ENCODE results near the gene KIAA1328. TPM values are rescaled to one million over a fixed set of nuclear protein-coding genes. Genes with fewer than 3 reads are reported as not detected.

KIAA1328 gene
- polyA plus RNA-seq, 1 donor from 2014 or later, result 8.5 TPM

DNA sequence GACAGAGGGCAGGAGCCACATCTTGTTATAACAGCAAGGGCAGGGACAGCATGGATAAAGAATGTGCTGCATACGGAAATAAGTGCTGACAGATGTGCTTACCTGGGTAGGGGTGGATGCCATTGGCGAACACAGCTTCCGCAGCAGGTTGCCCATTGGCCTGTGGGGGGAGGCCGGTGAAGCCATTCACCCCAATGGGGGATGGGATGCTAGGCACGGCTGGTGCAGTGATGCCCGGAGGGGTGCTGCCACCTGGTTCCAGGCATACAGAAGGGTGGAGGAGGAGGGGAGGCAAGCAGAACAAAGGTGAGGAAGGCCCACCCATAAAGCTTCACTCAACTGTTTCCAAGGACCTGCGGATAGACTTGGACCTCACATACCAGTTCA, 441.7 kb downstream of the KIAA1328 start:
- no peaks in the 10 kb centered on the region for H3K9me2 ChIP-seq (ENCODE audit: insufficient read depth, low read length)
- H3F3A ChIP-seq (ENCODE audit: insufficient read depth, low read length, poor library complexity, severe bottlenecking), result no peaks in the 10 kb centered on the region
- TF ChIP-seq RAD21 (conservative IDR thresholded peaks at IDR 0.05) (no peak), SMC3 (conservative IDR thresholded peaks at IDR 0.05; ENCODE audit: poor library complexity) (no peak), REST (IDR thresholded peaks at IDR 0.05; ENCODE audit: borderline replicate concordance) (no peak), TAF1 (IDR thresholded peaks at IDR 0.05; ENCODE audit: low read depth) (no peak), EZH2 (IDR thresholded peaks at IDR 0.05; ENCODE audit: borderline replicate concordance, insufficient read depth, low read length, poor library complexity, severe bottlenecking) (no peak), MXI1 (conservative IDR thresholded peaks at IDR 0.05; ENCODE audit: poor library complexity, severe bottlenecking) (no peak), POLR2AphosphoS5 (IDR thresholded peaks at IDR 0.05) (no peak)
- peaks cover 22% of the 10 kb centered on the region for H3K36me3 ChIP-seq (ENCODE audit: insufficient read depth, low read length)
- no peaks in the 10 kb centered on the region for H3K9me3 ChIP-seq (ENCODE audit: low read length)
- H3K27ac ChIP-seq (ENCODE audit: low read length), result no peak overlapping the region
- H3K4me3 ChIP-seq (ENCODE audit: low read length), result no peak overlapping the region
- H3K9ac ChIP-seq (ENCODE audit: low read length), result no peak overlapping the region
- no peaks in the 10 kb centered on the region for H4K20me1 ChIP-seq (ENCODE audit: insufficient read depth)
- no peak overlapping the region for H2AFZ ChIP-seq (ENCODE audit: low read depth, low read length)
- H3K4me2 ChIP-seq (ENCODE audit: low read length), result no peak overlapping the region
- H3K27me3 ChIP-seq (ENCODE audit: insufficient read depth, low read depth, low read length), result no peaks in the 10 kb centered on the region
- no peaks in the 10 kb centered on the region for H3K79me2 ChIP-seq (replicated peaks; ENCODE audit: insufficient read depth, low read length)

GRCh38 chr18:37272226-37272625, 443.3 kb downstream of the KIAA1328 start:
- Histone ChIP-seq H2AFZ (ENCODE audit: low read depth, low read length) (no peak overlapping the region), H3K27me3 (ENCODE audit: insufficient read depth, low read depth, low read length) (no peaks in the 10 kb centered on the region), H3K27ac (ENCODE audit: low read length) (no peak overlapping the region), H3F3A (ENCODE audit: insufficient read depth, low read length, poor library complexity, severe bottlenecking) (no peaks in the 10 kb centered on the region), H3K4me3 (ENCODE audit: low read length) (no peak overlapping the region), H3K9me2 (ENCODE audit: insufficient read depth, low read length) (no peaks in the 10 kb centered on the region), H3K9me3 (ENCODE audit: low read length) (no peaks in the 10 kb centered on the region), H3K79me2 (replicated peaks; ENCODE audit: insufficient read depth, low read length) (no peaks in the 10 kb centered on the region), H3K4me2 (ENCODE audit: low read length) (no peak overlapping the region), H3K9ac (ENCODE audit: low read length) (no peak overlapping the region), H4K20me1 (ENCODE audit: insufficient read depth) (no peaks in the 10 kb centered on the region), H3K36me3 (ENCODE audit: insufficient read depth, low read length) (peaks cover 22% of the 10 kb centered on the region)
- no peak for TF ChIP-seq EZH2 (IDR thresholded peaks at IDR 0.05; ENCODE audit: borderline replicate concordance, insufficient read depth, low read length, poor library complexity, severe bottlenecking)
- TF ChIP-seq CTCF (IDR thresholded peaks at IDR 0.05; ENCODE audit: poor library complexity, severe bottlenecking), result no peak
- TF ChIP-seq TAF1 (IDR thresholded peaks at IDR 0.05; ENCODE audit: low read depth), result no peak
- TF ChIP-seq POLR2AphosphoS5 (IDR thresholded peaks at IDR 0.05), result no peak
- TF ChIP-seq MXI1 (conservative IDR thresholded peaks at IDR 0.05; ENCODE audit: poor library complexity, severe bottlenecking), result no peak
- TF ChIP-seq SMC3 (conservative IDR thresholded peaks at IDR 0.05; ENCODE audit: poor library complexity), result no peak
- TF ChIP-seq REST (IDR thresholded peaks at IDR 0.05; ENCODE audit: borderline replicate concordance), result no peak
- no peak for TF ChIP-seq EP300 (conservative IDR thresholded peaks at IDR 0.05; ENCODE audit: poor library complexity, severe bottlenecking)
- no peak for TF ChIP-seq RAD21 (conservative IDR thresholded peaks at IDR 0.05)

Measured in neural cell (in vitro differentiated cells).